Testis (tissue), 3 donors: ENCODE results near the gene SSR1. TPM values are rescaled to one million over a fixed set of nuclear protein-coding genes. Genes with fewer than 3 reads are reported as not detected.
"Not testable (repeated sequence)": the region's sequence is repeated elsewhere in the genome, so short reads cannot be mapped to it uniquely, and the experiment has no call there.

Experiments
- DNase-seq: peaks from one replicate; pipeline ENCODE4 v3.0.0-alpha.2; 2019
- H3K27ac ChIP-seq, 2 donors: fragments of 200-600 bp; sonication (generic); one replicate each; pipeline ENCODE4 v1.5.1; 2019
- H3K27me3 ChIP-seq: fragments of 200-600 bp; sonication (generic); one replicate; pipeline ENCODE4 v1.5.1; 2019
- H3K36me3 ChIP-seq: fragments of 200-600 bp; sonication (generic); one replicate; pipeline ENCODE4 v1.5.1; 2017; ENCODE audit warnings: low read depth; ENCODE audit errors: missing control alignments
- H3K4me1 ChIP-seq: fragments of 200-600 bp; sonication (generic); one replicate; pipeline ENCODE4 v1.5.1; 2019
- H3K4me3 ChIP-seq, 2 donors: fragments of 200-600 bp; sonication (generic); one replicate each; pipeline ENCODE4 v1.5.1; 2017 to 2019
- H3K9me3 ChIP-seq: fragments of 200-600 bp; sonication (generic); one replicate; pipeline ENCODE4 v1.5.1; 2017
- POLR2A ChIP-seq: fragments of 450-650 bp; IDR thresholded peaks from one replicate; pipeline ENCODE4 v1.6.1; 2017; ENCODE audit warnings: antibody characterized with exemption, mild to moderate bottlenecking, moderate library complexity
- WGBS, 2 donors: methylation state at CpG; one replicate each; pipeline ENCODE4 v1.1.5; 2018; 5-methylcytosine and 5-hydroxymethylcytosine counted together
- intact Hi-C: fragments of 100-400 bp; cut with DNase I; formaldehyde crosslinking; loops from one replicate; pipeline ENCODE4 v1.15.1; 2023; ENCODE audit warnings: low total_unique reads
- polyA plus RNA-seq: library from polyadenylated mRNA; stranded (reverse); fragments of 350-450 nt; fragmentation: Illumina TruSeq; extraction: RNeasy Lipid Tissue Mini Kit (QIAGEN cat#74804); gene quantifications from one replicate; pipeline ENCODE4 v1.2.3, GENCODE V29; 2014; ENCODE audit warnings: low read depth, low replicate concordance; ENCODE audit not compliant: insufficient read depth
- total RNA-seq, 2 donors: library from RNA; depleted of rRNA; stranded (reverse); fragments of >200 nt; gene quantifications; one replicate each; pipeline ENCODE4 v1.2.3, GENCODE V29; 2016
- TF ChIP-seq, protein P1 (sequence below), 3 experiments: fragments of 450-650 bp in 2 of 3; fragments of 200-600 bp in 1 of 3; sonication (generic) in 1 of 3; IDR thresholded peaks; one replicate each; pipeline ENCODE4 v1.5.1; 2016 to 2019; ENCODE audit warnings: antibody characterized with exemption in 3 of 3, mild to moderate bottlenecking in 2 of 3, moderate library complexity in 1 of 3

Gene SSR1
- total and polyA plus RNA-seq, 3 donors from 2014 or later: 42.7 to 65.7 (median 62.5) TPM

DNA sequence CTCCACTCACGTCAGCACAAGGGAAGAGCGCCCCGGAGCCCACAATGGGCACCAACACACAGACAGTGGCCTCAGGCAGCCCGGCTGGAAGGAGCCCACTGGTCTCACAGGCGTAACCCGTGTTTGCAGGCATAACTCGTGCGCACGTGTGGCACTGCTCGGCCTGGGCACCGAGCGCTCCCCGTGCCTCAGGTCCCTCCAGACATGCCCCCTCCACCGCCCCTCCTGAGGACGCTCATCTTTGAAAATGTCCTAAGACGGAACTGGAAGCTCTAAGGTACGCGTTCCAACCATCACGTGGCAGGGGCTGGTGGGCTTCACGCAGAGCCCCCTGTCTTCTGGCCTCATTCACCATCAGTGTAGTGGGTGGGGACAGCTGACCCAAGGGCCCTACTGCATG is 44.6 kb downstream of the SSR1 start:
- TF ChIP-seq POLR2A: no peak
- TF ChIP-seq, protein P1, sequence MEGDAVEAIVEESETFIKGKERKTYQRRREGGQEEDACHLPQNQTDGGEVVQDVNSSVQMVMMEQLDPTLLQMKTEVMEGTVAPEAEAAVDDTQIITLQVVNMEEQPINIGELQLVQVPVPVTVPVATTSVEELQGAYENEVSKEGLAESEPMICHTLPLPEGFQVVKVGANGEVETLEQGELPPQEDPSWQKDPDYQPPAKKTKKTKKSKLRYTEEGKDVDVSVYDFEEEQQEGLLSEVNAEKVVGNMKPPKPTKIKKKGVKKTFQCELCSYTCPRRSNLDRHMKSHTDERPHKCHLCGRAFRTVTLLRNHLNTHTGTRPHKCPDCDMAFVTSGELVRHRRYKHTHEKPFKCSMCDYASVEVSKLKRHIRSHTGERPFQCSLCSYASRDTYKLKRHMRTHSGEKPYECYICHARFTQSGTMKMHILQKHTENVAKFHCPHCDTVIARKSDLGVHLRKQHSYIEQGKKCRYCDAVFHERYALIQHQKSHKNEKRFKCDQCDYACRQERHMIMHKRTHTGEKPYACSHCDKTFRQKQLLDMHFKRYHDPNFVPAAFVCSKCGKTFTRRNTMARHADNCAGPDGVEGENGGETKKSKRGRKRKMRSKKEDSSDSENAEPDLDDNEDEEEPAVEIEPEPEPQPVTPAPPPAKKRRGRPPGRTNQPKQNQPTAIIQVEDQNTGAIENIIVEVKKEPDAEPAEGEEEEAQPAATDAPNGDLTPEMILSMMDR (IDR thresholded peaks at IDR 0.05): no peak
- H3K9me3 ChIP-seq: no peaks in the 10 kb centered on the region
- intact Hi-C loops: no loop called here
- no peak for DNase-seq
- H3K4me1 ChIP-seq: no peaks in the 10 kb centered on the region
- WGBS, 2 donors: 93 to 98% methylated on average over 8 to 20 of the region's 20 CpGs
- H3K27ac ChIP-seq: no peak overlapping the region
- H3K36me3 ChIP-seq: no peaks in the 10 kb centered on the region
- no peak overlapping the region for H3K4me3 ChIP-seq
- H3K27me3 ChIP-seq: no peaks in the 10 kb centered on the region

DNA sequence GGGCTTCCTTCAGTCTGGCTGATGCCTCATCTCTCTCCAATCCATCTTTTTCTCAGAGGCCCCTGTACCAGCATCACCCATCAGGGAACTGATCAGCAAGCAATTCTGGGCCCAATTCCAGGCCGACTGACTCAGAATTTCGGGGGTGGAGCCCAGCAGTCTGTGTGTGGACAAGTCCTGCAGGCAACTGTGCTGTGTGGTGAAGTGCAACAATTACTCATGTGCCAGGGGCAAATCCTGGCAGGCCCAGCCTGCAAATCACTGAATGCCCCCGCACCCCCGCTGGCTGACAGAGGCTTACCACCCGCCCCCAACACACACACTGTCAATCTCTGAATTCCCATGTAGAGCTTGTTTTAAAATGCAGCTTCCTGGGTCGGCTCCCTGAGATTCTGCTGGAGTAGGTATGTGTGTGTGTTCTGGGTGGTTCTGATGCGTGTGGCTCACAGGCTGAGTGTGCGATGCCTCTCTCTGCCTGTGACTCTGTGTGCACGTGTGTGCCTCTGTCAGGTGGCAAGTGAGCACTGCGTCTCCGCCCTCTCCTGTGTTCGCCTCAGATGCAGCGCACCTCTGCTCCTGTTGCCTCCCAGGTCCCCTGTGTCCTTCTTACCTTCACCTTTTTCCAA is 45.4 kb downstream of the SSR1 start:
- intact Hi-C loops: no loop called here
- peak; percentile 80 for DNase-seq
- H3K36me3 ChIP-seq: no peaks in the 10 kb centered on the region
- no peaks in the 10 kb centered on the region for H3K27me3 ChIP-seq
- H3K9me3 ChIP-seq: no peaks in the 10 kb centered on the region
- TF ChIP-seq, protein P1 (IDR thresholded peaks at IDR 0.05): no peak
- TF ChIP-seq POLR2A: no peak
- H3K27ac ChIP-seq: no peak overlapping the region
- H3K4me1 ChIP-seq: no peaks in the 10 kb centered on the region
- H3K4me3 ChIP-seq: no peak overlapping the region
- 67 to 72% methylated on average over 10 to 13 of the region's 13 CpGs for WGBS, 2 donors

DNA sequence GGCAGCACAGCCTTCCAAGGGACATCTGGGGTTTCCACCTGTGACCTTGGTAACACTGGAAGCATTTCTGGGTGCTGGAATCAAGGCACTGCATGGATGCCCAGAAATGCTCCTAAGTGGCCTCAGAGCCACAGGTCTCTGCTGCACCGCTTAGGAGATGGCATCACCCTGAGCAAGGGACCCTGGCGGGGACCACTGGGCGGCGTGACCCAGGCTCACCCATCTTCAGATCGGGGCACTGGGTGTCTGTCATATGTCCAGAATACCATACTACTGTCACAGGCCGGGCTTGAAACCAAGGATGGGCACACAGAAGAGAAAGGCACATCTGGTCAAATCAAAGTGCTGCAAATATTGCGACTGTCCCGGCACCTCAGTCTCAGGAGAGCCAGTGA is 45.9 kb downstream of the SSR1 start:
- Histone ChIP-seq H3K4me1 (no peaks in the 10 kb centered on the region), H3K36me3 (no peaks in the 10 kb centered on the region), H3K4me3 (no peak overlapping the region), H3K9me3 (no peaks in the 10 kb centered on the region), H3K27me3 (no peaks in the 10 kb centered on the region), H3K27ac (no peak overlapping the region)
- TF ChIP-seq, protein P1 (IDR thresholded peaks at IDR 0.05): no peak
- no peak for TF ChIP-seq POLR2A
- 86 to 98% methylated on average over 8 of the region's 8 CpGs for WGBS, 2 donors
- intact Hi-C loops: no loop called here
- DNase-seq: no peak

DNA sequence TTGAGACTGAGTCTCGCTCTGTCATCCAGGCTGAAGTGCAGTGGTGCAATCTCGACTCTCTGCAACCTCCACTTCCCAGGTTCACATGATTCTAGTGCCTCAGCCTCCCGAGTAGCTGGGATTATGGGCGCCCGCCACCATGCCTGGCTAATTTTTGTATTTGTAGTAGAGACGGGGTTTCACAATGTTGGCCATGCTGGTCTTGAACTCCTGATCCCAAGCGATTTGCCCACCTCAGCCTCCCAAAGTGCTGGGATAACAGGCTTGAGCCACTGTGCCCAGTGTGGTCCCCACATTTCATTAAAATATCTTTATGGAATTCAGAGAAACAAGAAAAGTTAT is 47.6 kb downstream of the SSR1 start:
- H3K4me1 ChIP-seq, DNase-seq, intact Hi-C loops, H3K27ac ChIP-seq, H3K9me3 ChIP-seq, H3K27me3 ChIP-seq, H3K36me3 ChIP-seq, H3K4me3 ChIP-seq: not testable (repeated sequence)
- 94 to 98% methylated on average over 7 of the region's 7 CpGs for WGBS, 2 donors

DNA sequence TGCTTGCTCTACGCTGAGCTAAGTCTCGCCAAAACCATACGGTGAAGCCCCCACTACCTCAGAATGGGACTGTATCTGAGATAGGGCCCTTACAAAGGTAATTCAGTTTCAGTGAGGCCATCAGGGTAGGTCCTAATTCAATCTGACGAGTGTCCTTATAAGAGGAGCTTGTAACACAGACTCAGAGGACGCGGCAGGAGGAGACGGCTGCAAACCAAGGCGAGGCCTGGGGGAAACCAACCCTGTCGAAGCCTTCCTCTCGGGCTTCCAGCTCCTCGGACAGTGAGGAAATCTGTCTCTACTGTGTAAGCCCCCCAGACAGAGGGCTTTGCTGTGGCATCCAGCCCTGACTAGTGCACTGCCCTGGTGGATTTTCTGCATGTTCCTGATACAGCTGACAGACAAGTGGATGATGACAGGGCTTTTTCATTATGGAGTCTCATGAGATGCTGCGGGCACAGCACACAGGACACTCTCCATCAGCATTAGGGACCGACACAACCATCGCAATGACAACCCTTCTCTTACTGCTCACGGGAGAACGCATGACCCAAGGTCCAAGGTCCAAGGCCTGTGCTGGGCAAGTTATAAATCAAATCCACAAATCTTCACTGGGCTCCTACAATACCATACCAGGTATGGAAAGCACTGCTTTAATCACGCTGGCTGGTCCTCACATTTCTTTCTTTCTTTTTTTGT is 48.2 kb downstream of the SSR1 start:
- 93% methylated on average over 12 to 17 of the region's 17 CpGs for WGBS, 2 donors
- Histone ChIP-seq H3K4me1 (peaks cover 8% of the 10 kb centered on the region), H3K27ac (no peak overlapping the region), H3K36me3 (no peaks in the 10 kb centered on the region), H3K27me3 (no peaks in the 10 kb centered on the region), H3K9me3 (no peaks in the 10 kb centered on the region), H3K4me3 (no peak overlapping the region)
- TF ChIP-seq, protein P1 (IDR thresholded peaks at IDR 0.05): no peak
- no peak for TF ChIP-seq POLR2A
- DNase-seq: no peak
- intact Hi-C loops: no loop called here
